Measurements from ENCODE around the gene BBS9. TPM values are rescaled to one million over a fixed set of nuclear protein-coding genes. Genes with fewer than 3 reads are reported as not detected.
"Not testable (repeated sequence)": the region's sequence is repeated elsewhere in the genome, so short reads cannot be mapped to it uniquely, and the experiment has no call there.

Gene BBS9
- polyA plus RNA-seq, 1 donor from 2014 or later = 9.8 TPM

GRCh38 chr7:33217595-33217994 lies 88.2 kb downstream of the BBS9 start:
- H3K4me2 ChIP-seq (ENCODE audit: low read length) = no peak overlapping the region

GRCh38 chr7:33218841-33219535 lies 89.6 kb downstream of the BBS9 start:
- not testable (repeated sequence) for H3F3A ChIP-seq (ENCODE audit: insufficient read depth, low read length, poor library complexity, severe bottlenecking); H3K9me2 ChIP-seq (ENCODE audit: insufficient read depth, low read length); H3K9me3 ChIP-seq (ENCODE audit: low read length); H3K4me2 ChIP-seq (ENCODE audit: low read length); H4K20me1 ChIP-seq (ENCODE audit: insufficient read depth); H3K9ac ChIP-seq (ENCODE audit: low read length); H2AFZ ChIP-seq (ENCODE audit: low read depth, low read length); H3K79me2 ChIP-seq (replicated peaks; ENCODE audit: insufficient read depth, low read length); H3K4me3 ChIP-seq (ENCODE audit: low read length); H3K36me3 ChIP-seq (ENCODE audit: insufficient read depth, low read length); H3K27me3 ChIP-seq (ENCODE audit: insufficient read depth, low read depth, low read length); H3K27ac ChIP-seq (ENCODE audit: low read length)

More at GRCh38 chr7:33217595-33217994, 88.2 kb downstream of the BBS9 start:
- Histone ChIP-seq H3K27ac (ENCODE audit: low read length) (no peak overlapping the region), H3F3A (ENCODE audit: insufficient read depth, low read length, poor library complexity, severe bottlenecking) (no peaks in the 10 kb centered on the region), H3K9me2 (ENCODE audit: insufficient read depth, low read length) (no peaks in the 10 kb centered on the region), H3K9ac (ENCODE audit: low read length) (no peak overlapping the region), H3K4me3 (ENCODE audit: low read length) (no peak overlapping the region), H2AFZ (ENCODE audit: low read depth, low read length) (no peak overlapping the region), H3K36me3 (ENCODE audit: insufficient read depth, low read length) (no peaks in the 10 kb centered on the region), H3K9me3 (ENCODE audit: low read length) (no peaks in the 10 kb centered on the region), H4K20me1 (ENCODE audit: insufficient read depth) (no peaks in the 10 kb centered on the region), H3K79me2 (replicated peaks; ENCODE audit: insufficient read depth, low read length) (no peaks in the 10 kb centered on the region), H3K27me3 (ENCODE audit: insufficient read depth, low read depth, low read length) (no peaks in the 10 kb centered on the region)
- TF ChIP-seq MXI1 (conservative IDR thresholded peaks at IDR 0.05; ENCODE audit: poor library complexity, severe bottlenecking) (no peak), RAD21 (conservative IDR thresholded peaks at IDR 0.05) (no peak), EZH2 (IDR thresholded peaks at IDR 0.05; ENCODE audit: borderline replicate concordance, insufficient read depth, low read length, poor library complexity, severe bottlenecking) (no peak), POLR2AphosphoS5 (IDR thresholded peaks at IDR 0.05) (no peak), REST (IDR thresholded peaks at IDR 0.05; ENCODE audit: borderline replicate concordance) (no peak), EP300 (conservative IDR thresholded peaks at IDR 0.05; ENCODE audit: poor library complexity, severe bottlenecking) (no peak), TAF1 (IDR thresholded peaks at IDR 0.05; ENCODE audit: low read depth) (no peak), SMC3 (conservative IDR thresholded peaks at IDR 0.05; ENCODE audit: poor library complexity) (no peak)
- TF ChIP-seq, protein P1, sequence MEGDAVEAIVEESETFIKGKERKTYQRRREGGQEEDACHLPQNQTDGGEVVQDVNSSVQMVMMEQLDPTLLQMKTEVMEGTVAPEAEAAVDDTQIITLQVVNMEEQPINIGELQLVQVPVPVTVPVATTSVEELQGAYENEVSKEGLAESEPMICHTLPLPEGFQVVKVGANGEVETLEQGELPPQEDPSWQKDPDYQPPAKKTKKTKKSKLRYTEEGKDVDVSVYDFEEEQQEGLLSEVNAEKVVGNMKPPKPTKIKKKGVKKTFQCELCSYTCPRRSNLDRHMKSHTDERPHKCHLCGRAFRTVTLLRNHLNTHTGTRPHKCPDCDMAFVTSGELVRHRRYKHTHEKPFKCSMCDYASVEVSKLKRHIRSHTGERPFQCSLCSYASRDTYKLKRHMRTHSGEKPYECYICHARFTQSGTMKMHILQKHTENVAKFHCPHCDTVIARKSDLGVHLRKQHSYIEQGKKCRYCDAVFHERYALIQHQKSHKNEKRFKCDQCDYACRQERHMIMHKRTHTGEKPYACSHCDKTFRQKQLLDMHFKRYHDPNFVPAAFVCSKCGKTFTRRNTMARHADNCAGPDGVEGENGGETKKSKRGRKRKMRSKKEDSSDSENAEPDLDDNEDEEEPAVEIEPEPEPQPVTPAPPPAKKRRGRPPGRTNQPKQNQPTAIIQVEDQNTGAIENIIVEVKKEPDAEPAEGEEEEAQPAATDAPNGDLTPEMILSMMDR (IDR thresholded peaks at IDR 0.05; ENCODE audit: poor library complexity, severe bottlenecking) = no peak

Data from neural cell (in vitro differentiated cells).